ENCODE results near the gene TEKTIP1. TPM values are rescaled to one million over a fixed set of nuclear protein-coding genes. Genes with fewer than 3 reads are reported as not detected.

The TEKTIP1 gene
- total RNA-seq, 1 donor from 2014 or later, result 1.4 TPM

DNA sequence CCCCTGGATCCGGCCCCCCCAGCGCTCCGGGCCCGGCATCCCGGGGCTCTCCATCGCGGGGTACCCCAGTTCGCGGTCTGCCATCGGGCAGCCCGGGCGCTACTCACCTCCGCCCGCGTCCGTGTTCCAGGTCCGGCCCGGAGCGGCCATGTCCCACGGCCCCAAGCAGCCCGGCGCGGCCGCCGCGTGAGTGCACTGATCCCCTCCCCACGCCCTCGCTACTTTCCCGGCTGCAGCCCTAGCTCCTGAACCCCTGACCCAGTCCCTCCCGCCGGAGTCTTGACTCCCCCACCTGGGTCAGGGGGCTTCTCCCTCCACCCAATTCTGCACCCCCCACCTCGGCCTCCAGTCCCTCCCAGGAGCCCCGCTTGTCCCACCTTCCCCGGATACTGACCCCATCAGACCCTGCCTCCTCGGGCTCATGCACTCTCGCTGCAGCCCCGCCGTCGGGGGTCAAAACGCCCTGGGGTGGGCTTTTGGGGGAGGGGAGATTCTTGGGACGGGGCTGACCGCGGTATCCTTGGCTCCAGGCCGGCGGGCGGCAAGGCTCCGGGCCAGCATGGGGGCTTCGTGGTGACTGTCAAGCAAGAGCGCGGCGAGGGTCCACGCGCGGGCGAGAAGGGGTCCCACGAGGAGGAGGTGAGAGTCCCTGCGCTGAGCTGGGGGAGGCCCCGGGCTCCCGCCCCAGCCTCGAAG is 34.3 kb downstream of the TEKTIP1 start:
- H3K9me3 Mint-ChIP-seq (ENCODE audit: unreplicated experiment), result no peaks in the 10 kb centered on the region
- H3K4me1 Mint-ChIP-seq (ENCODE audit: unreplicated experiment), result peaks cover 12% of the 10 kb centered on the region
- H3K27ac Mint-ChIP-seq (ENCODE audit: unreplicated experiment), result no peak overlapping the region
- peak overlapping the region; percentile 84 for H3K4me3 Mint-ChIP-seq (ENCODE audit: unreplicated experiment)
- H3K27me3 Mint-ChIP-seq (ENCODE audit: unreplicated experiment), result peaks cover 20% of the 10 kb centered on the region
- TF ChIP-seq, protein P1, sequence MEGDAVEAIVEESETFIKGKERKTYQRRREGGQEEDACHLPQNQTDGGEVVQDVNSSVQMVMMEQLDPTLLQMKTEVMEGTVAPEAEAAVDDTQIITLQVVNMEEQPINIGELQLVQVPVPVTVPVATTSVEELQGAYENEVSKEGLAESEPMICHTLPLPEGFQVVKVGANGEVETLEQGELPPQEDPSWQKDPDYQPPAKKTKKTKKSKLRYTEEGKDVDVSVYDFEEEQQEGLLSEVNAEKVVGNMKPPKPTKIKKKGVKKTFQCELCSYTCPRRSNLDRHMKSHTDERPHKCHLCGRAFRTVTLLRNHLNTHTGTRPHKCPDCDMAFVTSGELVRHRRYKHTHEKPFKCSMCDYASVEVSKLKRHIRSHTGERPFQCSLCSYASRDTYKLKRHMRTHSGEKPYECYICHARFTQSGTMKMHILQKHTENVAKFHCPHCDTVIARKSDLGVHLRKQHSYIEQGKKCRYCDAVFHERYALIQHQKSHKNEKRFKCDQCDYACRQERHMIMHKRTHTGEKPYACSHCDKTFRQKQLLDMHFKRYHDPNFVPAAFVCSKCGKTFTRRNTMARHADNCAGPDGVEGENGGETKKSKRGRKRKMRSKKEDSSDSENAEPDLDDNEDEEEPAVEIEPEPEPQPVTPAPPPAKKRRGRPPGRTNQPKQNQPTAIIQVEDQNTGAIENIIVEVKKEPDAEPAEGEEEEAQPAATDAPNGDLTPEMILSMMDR (IDR thresholded peaks at IDR 0.05; ENCODE audit: unreplicated experiment), result no peak
- no peak for DNase-seq (ENCODE audit: low spot score)
- peaks cover 12% of the 10 kb centered on the region for H3K36me3 Mint-ChIP-seq (ENCODE audit: low read depth, unreplicated experiment)

DNA sequence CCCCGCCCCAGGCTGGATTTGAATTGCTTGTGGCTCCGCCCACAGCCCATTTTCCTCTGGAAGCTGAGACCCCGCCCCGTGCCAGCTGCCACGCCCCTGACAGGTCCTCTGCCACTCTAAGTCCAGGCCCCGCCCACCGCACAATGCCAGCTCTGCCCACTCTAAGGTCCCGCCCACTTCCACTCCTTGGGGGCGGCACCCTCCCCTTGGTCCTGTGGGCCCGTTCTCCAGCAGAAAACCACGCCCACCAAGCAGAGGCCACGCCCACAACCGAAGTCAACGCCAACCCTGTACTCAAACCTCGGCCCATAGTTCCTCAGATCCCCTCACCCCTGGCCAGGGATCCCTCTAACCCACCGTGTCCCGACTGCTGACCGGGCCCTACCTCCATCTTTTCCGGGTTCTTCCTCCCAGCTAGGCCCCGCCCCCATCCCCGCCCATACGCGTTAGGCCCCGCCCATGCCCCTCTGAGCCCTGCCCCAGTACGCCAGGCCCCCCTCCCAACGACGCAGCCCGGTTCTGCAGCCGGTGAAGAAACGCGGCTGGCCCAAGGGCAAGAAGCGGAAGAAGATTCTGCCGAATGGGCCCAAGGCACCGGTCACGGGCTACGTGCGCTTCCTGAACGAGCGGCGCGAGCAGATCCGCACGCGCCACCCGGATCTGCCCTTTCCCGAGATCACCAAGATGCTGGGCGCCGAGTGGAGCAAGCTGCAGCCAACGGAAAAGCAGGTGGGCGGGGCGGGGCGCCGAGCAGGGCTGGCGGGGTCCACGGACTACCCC is 35.1 kb downstream of the TEKTIP1 start:
- Mint-ChIP-seq H3K27ac (ENCODE audit: unreplicated experiment) (no peak overlapping the region), H3K9me3 (ENCODE audit: unreplicated experiment) (no peaks in the 10 kb centered on the region), H3K4me3 (ENCODE audit: unreplicated experiment) (peak overlapping the region; percentile 84), H3K27me3 (ENCODE audit: unreplicated experiment) (peaks cover 23% of the 10 kb centered on the region), H3K36me3 (ENCODE audit: low read depth, unreplicated experiment) (peaks cover 12% of the 10 kb centered on the region), H3K4me1 (ENCODE audit: unreplicated experiment) (peaks cover 12% of the 10 kb centered on the region)
- TF ChIP-seq, protein P1 (IDR thresholded peaks at IDR 0.05; ENCODE audit: unreplicated experiment), result no peak
- peak; percentile 91 for DNase-seq (ENCODE audit: low spot score)

DNA sequence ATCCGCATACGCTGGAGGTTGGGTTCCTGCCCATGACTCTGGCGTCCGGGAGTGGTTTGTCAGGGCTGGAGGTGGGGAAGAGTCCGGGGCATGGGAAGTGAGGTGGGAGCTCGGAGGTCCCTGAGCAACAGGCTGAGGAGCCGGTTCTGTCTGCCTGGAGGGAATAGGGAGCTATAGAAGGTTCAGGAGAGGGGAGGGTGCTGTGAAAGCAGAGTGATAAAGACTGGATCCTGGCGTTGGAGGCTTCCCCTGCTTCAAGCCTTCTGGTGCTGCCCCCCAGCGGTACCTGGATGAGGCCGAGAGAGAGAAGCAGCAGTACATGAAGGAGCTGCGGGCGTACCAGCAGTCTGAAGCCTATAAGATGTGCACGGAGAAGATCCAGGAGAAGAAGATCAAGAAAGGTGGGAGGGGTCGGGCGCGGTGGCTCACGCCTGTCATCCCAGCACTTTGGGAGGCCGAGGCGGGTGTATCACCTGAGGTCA is 36.3 kb downstream of the TEKTIP1 start:
- Mint-ChIP-seq H3K9me3 (ENCODE audit: unreplicated experiment) (no peaks in the 10 kb centered on the region), H3K36me3 (ENCODE audit: low read depth, unreplicated experiment) (peaks cover 12% of the 10 kb centered on the region)
- peak; percentile 49 for DNase-seq (ENCODE audit: low spot score)

DNA sequence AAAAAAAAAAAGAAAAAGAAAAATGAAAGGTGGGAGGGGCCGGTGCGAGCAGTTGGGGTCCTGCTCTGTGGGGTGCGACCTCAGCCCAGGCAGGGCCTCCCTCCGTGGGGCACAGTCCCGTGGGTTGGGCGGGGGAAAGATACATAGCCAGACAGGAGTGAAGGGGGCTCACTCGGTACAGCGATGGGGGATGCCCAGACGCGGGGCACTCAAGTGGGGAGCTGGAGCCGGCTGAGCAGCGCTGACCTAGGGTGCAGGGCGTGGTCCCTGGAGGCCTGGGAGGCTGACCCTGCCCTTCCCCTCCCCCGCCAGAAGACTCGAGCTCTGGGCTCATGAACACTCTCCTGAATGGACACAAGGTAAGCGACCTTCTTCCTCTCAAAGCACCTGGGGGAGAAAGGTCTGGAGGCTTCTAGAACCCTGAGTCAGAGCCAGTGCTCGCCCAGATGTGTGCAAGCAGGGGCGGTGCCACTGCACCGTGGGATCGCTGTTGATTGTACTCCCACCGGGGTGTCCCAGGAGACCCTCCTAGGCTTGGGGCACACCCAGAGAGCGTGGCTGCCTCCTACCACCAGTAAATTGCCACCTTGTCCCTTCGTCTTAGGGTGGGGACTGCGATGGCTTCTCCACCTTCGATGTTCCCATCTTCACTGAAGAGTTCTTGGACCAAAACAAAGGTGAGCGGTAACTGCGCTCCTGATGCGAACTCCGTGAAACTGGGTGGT is 37.1 kb downstream of the TEKTIP1 start:
- TF ChIP-seq, protein P1 (IDR thresholded peaks at IDR 0.05; ENCODE audit: unreplicated experiment), result no peak
- Mint-ChIP-seq H3K4me3 (ENCODE audit: unreplicated experiment) (peak overlapping the region; percentile 31), H3K36me3 (ENCODE audit: low read depth, unreplicated experiment) (peaks cover 12% of the 10 kb centered on the region), H3K9me3 (ENCODE audit: unreplicated experiment) (no peaks in the 10 kb centered on the region), H3K27me3 (ENCODE audit: unreplicated experiment) (peaks cover 31% of the 10 kb centered on the region), H3K27ac (ENCODE audit: unreplicated experiment) (no peak overlapping the region), H3K4me1 (ENCODE audit: unreplicated experiment) (peaks cover 12% of the 10 kb centered on the region)
- no peak for DNase-seq (ENCODE audit: low spot score)

More for the DNA sequence above, 36.3 kb downstream of the TEKTIP1 start:
- peaks cover 30% of the 10 kb centered on the region for H3K27me3 Mint-ChIP-seq (ENCODE audit: unreplicated experiment)
- TF ChIP-seq, protein P1 (IDR thresholded peaks at IDR 0.05; ENCODE audit: unreplicated experiment), result no peak
- peaks cover 12% of the 10 kb centered on the region for H3K4me1 Mint-ChIP-seq (ENCODE audit: unreplicated experiment)
- H3K4me3 Mint-ChIP-seq (ENCODE audit: unreplicated experiment), result peak overlapping the region; percentile 79
- H3K27ac Mint-ChIP-seq (ENCODE audit: unreplicated experiment), result peak overlapping the region; percentile 13
